IMR-90 (cell line): ENCODE results near the gene AMBRA1. TPM values are rescaled to one million over a fixed set of nuclear protein-coding genes. Genes with fewer than 3 reads are reported as not detected.

Experiments used
- ATAC-seq: fragments of 200-7000 bp; cut with Tn5 transposase; 2 replicates; pipeline ENCODE4 v1.9.1; 2020; ENCODE audit warnings: low read depth, mild to moderate bottlenecking, moderate library complexity
- BruUV-seq: library from RNA; stranded (reverse); fragments of 400-500 nt; replicated peaks from 2 replicates; lab custom pipeline; 2021; lab: Mats Ljungman, UMichigan
- CTCF ChIA-PET: fragments of 300-600 bp; formaldehyde crosslinking; extraction: SDS; loops from one replicate; lab custom pipeline; 2021; ENCODE audit warnings: antibody characterized with exemption; lab: Yijun Ruan, JAX
- POLR2A ChIA-PET: fragments of 300-600 bp; sonication (Branson Sonifier 250); formaldehyde crosslinking; loops from one replicate; lab custom pipeline; 2022; ENCODE audit warnings: antibody characterized with exemption; ENCODE audit not compliant: unreplicated experiment; lab: Charles Lee
- DNase-seq: peaks from one replicate; pipeline ENCODE4 v3.0.0; 2013
- H2AFZ ChIP-seq: replicated peaks from 2 replicates; pipeline ENCODE3; 2013; ENCODE audit warnings: low read length, mild to moderate bottlenecking; ENCODE audit not compliant: poor library complexity
- H2AK5ac ChIP-seq: 2 replicates; pipeline ENCODE4 v1.6.1; 2013; ENCODE audit warnings: low read depth, low read length, inconsistent platforms
- H2AK9ac ChIP-seq: replicated peaks from 2 replicates; pipeline ENCODE3; 2013; ENCODE audit warnings: mild to moderate bottlenecking, low read depth, low read length, moderate library complexity; ENCODE audit not compliant: poor library complexity
- H2BK120ac ChIP-seq: 2 replicates; pipeline ENCODE4 v1.6.1; 2013; ENCODE audit warnings: low read depth, low read length, inconsistent platforms
- H2BK15ac ChIP-seq: 3 replicates; pipeline ENCODE4 v1.6.1; 2013; ENCODE audit warnings: low read depth, low read length, inconsistent platforms
- H2BK20ac ChIP-seq: 2 replicates; pipeline ENCODE4 v1.6.1; 2013; ENCODE audit warnings: low read depth, mild to moderate bottlenecking, inconsistent platforms, low read length, moderate library complexity
- H2BK5ac ChIP-seq: 2 replicates; pipeline ENCODE4 v1.6.1; 2013; ENCODE audit warnings: mild to moderate bottlenecking, low read depth, low read length, inconsistent platforms; ENCODE audit not compliant: poor library complexity, severe bottlenecking
- H3K14ac ChIP-seq: replicated peaks from 2 replicates; pipeline ENCODE4 v1.6.1; 2013; ENCODE audit warnings: low read depth, low read length, inconsistent platforms
- H3K18ac ChIP-seq: 2 replicates; pipeline ENCODE4 v1.6.1; 2013; ENCODE audit warnings: low read depth, low read length, control low read depth
- H3K23ac ChIP-seq: 2 replicates; pipeline ENCODE4 v1.6.1; 2013; ENCODE audit warnings: low read depth, low read length, inconsistent platforms
- H3K27ac ChIP-seq: 2 replicates; pipeline ENCODE4 v1.5.1; 2013; ENCODE audit warnings: mild to moderate bottlenecking, control low read depth, low read length; ENCODE audit not compliant: insufficient read depth
- H3K27me3 ChIP-seq: 2 replicates; pipeline ENCODE4 v1.6.1; 2013; ENCODE audit warnings: low read length; ENCODE audit not compliant: control insufficient read depth, insufficient read depth
- H3K36me3 ChIP-seq: 2 replicates; pipeline ENCODE4 v1.6.1; 2013; ENCODE audit warnings: low read length, mixed read lengths; ENCODE audit not compliant: control insufficient read depth, insufficient read depth
- H3K4ac ChIP-seq: 2 replicates; pipeline ENCODE4 v1.6.1; 2013; ENCODE audit warnings: low read depth, low read length, inconsistent platforms
- H3K4me1 ChIP-seq: 2 replicates; pipeline ENCODE4 v1.6.1; 2013; ENCODE audit warnings: low read length, mixed read lengths; ENCODE audit not compliant: control insufficient read depth, insufficient read depth
- H3K4me2 ChIP-seq: 2 replicates; pipeline ENCODE4 v1.6.1; 2013; ENCODE audit warnings: low read depth, mild to moderate bottlenecking, control low read depth, low read length, moderate library complexity
- H3K4me3 ChIP-seq: 2 replicates; pipeline ENCODE4 v1.5.1; 2013; ENCODE audit warnings: low read depth, mild to moderate bottlenecking, control low read depth, low read length, moderate library complexity; ENCODE audit not compliant: insufficient read depth
- H3K56ac ChIP-seq: 2 replicates; pipeline ENCODE4 v1.6.1; 2013; ENCODE audit warnings: low read length, inconsistent platforms; ENCODE audit not compliant: insufficient read depth; ENCODE audit errors: extremely low read depth
- H3K79me1 ChIP-seq, 2 experiments: 2 replicates each; pipeline ENCODE4 v1.6.1; 2013; ENCODE audit warnings: low read length in 2 of 2, inconsistent platforms in 1 of 2, low read depth in 1 of 2
- H3K9ac ChIP-seq: 2 replicates; pipeline ENCODE4 v1.6.1; 2013; ENCODE audit warnings: low read depth, low read length, control low read depth
- H3K9me1 ChIP-seq: 2 replicates; pipeline ENCODE4 v1.6.1; 2013; ENCODE audit warnings: low read length, inconsistent platforms; ENCODE audit not compliant: insufficient read depth
- H3K9me3 ChIP-seq: 2 replicates; pipeline ENCODE4 v1.6.1; 2013; ENCODE audit warnings: low read length; ENCODE audit not compliant: control insufficient read depth, insufficient read depth
- H4K20me1 ChIP-seq: 2 replicates; pipeline ENCODE4 v1.6.1; 2013; ENCODE audit warnings: low read length, inconsistent platforms; ENCODE audit not compliant: insufficient read depth
- H4K5ac ChIP-seq: 2 replicates; pipeline ENCODE4 v1.6.1; 2013; ENCODE audit warnings: mild to moderate bottlenecking, low read depth, low read length, control low read depth
- H4K8ac ChIP-seq, 2 experiments: 2 replicates each; pipeline ENCODE4 v1.6.1; 2013; ENCODE audit warnings: low read depth in 2 of 2, low read length in 2 of 2, control low read depth in 1 of 2, inconsistent platforms in 1 of 2
- H4K91ac ChIP-seq: 2 replicates; pipeline ENCODE4 v1.6.1; 2013; ENCODE audit warnings: low read depth, low read length, inconsistent platforms; ENCODE audit not compliant: insufficient read depth
- BHLHE40 ChIP-seq: fragments of 150-350 bp; IDR thresholded peaks from 2 replicates; pipeline ENCODE4 v1.6.1; 2016; ENCODE audit warnings: mild to moderate bottlenecking, low read depth, low read length
- MXI1 ChIP-seq: IDR thresholded peaks from 2 replicates; pipeline ENCODE4 v1.6.1; 2012; ENCODE audit warnings: low read depth, mild to moderate bottlenecking, low read length, moderate library complexity, borderline replicate concordance
- NFE2L2 ChIP-seq: fragments of 150-350 bp; IDR thresholded peaks from 2 replicates; pipeline ENCODE4 v1.6.1; 2016; ENCODE audit warnings: low read depth, mild to moderate bottlenecking, low read length
- POLR2A ChIP-seq: IDR thresholded peaks from 2 replicates; pipeline ENCODE4 v1.6.1; 2012; ENCODE audit warnings: mild to moderate bottlenecking, low read depth, low read length
- RAD21 ChIP-seq: IDR thresholded peaks from 2 replicates; pipeline ENCODE4 v1.6.1; 2012; ENCODE audit warnings: low read length, improper control_type of control experiment
- RCOR1 ChIP-seq: IDR thresholded peaks from 2 replicates; pipeline ENCODE4 v1.6.1; 2012; ENCODE audit warnings: mild to moderate bottlenecking, low read length, improper control_type of control experiment; ENCODE audit not compliant: insufficient replicate concordance
- SMC3 ChIP-seq: fragments of 150-350 bp; IDR thresholded peaks from 2 replicates; pipeline ENCODE4 v1.6.1; 2016; ENCODE audit warnings: low read depth, mild to moderate bottlenecking, antibody characterized with exemption, low read length, moderate library complexity
- WGBS, 2 experiments: methylation state at CpG; one replicate each; pipeline versions ENCODE4 v1.1.5 to v1.1.7; 2013; ENCODE audit warnings: missing lambda C conversion rate in 2 of 2; ENCODE audit not compliant: insufficient read length in 1 of 2; ENCODE audit errors: extremely low coverage in 2 of 2; 5-methylcytosine and 5-hydroxymethylcytosine counted together
- dilution Hi-C: fragments of 300-500 bp; cut with HindIII; formaldehyde crosslinking; loops from one replicate; pipeline ENCODE4 v1.14.3; 2018; ENCODE audit warnings: low sequenced_read_pairs; ENCODE audit not compliant: unreplicated experiment
- in situ Hi-C: fragments of 300-500 bp; cut with MboI; formaldehyde crosslinking; loops from 3 replicates; pipeline ENCODE4 v1.14.3; 2019; ENCODE audit warnings: low sequenced_read_pairs, inconsistent platforms, mixed read lengths
- intact Hi-C: fragments of 100-400 bp; cut with micrococcal nuclease; formaldehyde crosslinking; loops from 2 replicates; pipeline ENCODE4 v1.10.0; 2022
- polyA plus RNA-seq, 3 experiments: library from polyadenylated mRNA; depleted of rRNA; stranded (reverse); fragments of >200 nt; gene quantifications; 2 replicates each; pipeline ENCODE4 v1.2.3, GENCODE V29; 2012; ENCODE audit warnings: low replicate concordance in 1 of 3
- total RNA-seq: library from RNA; depleted of rRNA; stranded (reverse); fragments of >200 nt; gene quantifications from 2 replicates; pipeline ENCODE4 v1.2.3, GENCODE V29; 2012

Gene AMBRA1
- total and polyA plus RNA-seq, 2 of the 4 experiments (the other 2 are of a cell fraction) = 9.4 to 18.3 TPM

- Histone ChIP-seq H2AK9ac (no peak overlapping the region), H2BK120ac (no peak overlapping the region), H3K4me1 (peaks cover 1% of the 10 kb centered on the region; the same call in 1 of the 2 replicates), H2AFZ (no peak overlapping the region), H3K14ac (no peak overlapping the region), H2AK5ac (no peak overlapping the region), H3K27ac (no peak overlapping the region), H3K9me1 (no peaks in the 10 kb centered on the region), H3K4me3 (no peak overlapping the region), H3K79me1 (no peaks in the 10 kb centered on the region), H3K27me3 (no peaks in the 10 kb centered on the region), H2BK15ac (no peak overlapping the region), H4K20me1 (no peaks in the 10 kb centered on the region), H4K5ac (no peak overlapping the region), H3K4me2 (no peak overlapping the region), H3K4ac (no peak overlapping the region), H2BK5ac (no peak overlapping the region), H3K18ac (no peak overlapping the region), H4K8ac (no peak overlapping the region), H3K56ac (no peak overlapping the region), H3K36me3 (peaks cover 30% of the 10 kb centered on the region), H2BK20ac (no peak overlapping the region), H3K9ac (no peak overlapping the region), H3K9me3 (no peaks in the 10 kb centered on the region), H4K91ac (no peak overlapping the region), H3K23ac (no peak overlapping the region)
- WGBS, 2 experiments = 89% methylated on average over 13 of the region's 38 CpGs; no CpG with 5 or more reads in 1 of the 2 experiments
- ATAC-seq (no peak), DNase-seq (no peak)
- POLR2A ChIA-PET = no interaction called here
- CTCF ChIA-PET = no interaction called here
- in situ Hi-C loops = no loop called here
- dilution Hi-C loops = no loop called here
- intact Hi-C loops = no loop called here
- no TSS peak for BruUV-seq
- no peak for TF ChIP-seq MXI1
- no peak for TF ChIP-seq POLR2A
- no peak for TF ChIP-seq SMC3
- no peak for TF ChIP-seq NFE2L2
- no peak for TF ChIP-seq BHLHE40
- TF ChIP-seq RAD21 = no peak
- TF ChIP-seq RCOR1 = no peak
These were observed 218.3 kb downstream of the AMBRA1 start for GRCh38 chr11:46375392-46376101.
